Aortic smooth muscle cell (primary cell): ENCODE results near the gene TWF1. TPM values are rescaled to one million over a fixed set of nuclear protein-coding genes. Genes with fewer than 3 reads are reported as not detected.

Experiments used
- total RNA-seq: library from RNA; depleted of rRNA; stranded (reverse); fragments of >200 nt; gene quantifications from 2 replicates; pipeline ENCODE4 v1.2.3, GENCODE V29; 2014

Gene TWF1
- total RNA-seq: 137 and 158 TPM in 2 replicates

DNA sequence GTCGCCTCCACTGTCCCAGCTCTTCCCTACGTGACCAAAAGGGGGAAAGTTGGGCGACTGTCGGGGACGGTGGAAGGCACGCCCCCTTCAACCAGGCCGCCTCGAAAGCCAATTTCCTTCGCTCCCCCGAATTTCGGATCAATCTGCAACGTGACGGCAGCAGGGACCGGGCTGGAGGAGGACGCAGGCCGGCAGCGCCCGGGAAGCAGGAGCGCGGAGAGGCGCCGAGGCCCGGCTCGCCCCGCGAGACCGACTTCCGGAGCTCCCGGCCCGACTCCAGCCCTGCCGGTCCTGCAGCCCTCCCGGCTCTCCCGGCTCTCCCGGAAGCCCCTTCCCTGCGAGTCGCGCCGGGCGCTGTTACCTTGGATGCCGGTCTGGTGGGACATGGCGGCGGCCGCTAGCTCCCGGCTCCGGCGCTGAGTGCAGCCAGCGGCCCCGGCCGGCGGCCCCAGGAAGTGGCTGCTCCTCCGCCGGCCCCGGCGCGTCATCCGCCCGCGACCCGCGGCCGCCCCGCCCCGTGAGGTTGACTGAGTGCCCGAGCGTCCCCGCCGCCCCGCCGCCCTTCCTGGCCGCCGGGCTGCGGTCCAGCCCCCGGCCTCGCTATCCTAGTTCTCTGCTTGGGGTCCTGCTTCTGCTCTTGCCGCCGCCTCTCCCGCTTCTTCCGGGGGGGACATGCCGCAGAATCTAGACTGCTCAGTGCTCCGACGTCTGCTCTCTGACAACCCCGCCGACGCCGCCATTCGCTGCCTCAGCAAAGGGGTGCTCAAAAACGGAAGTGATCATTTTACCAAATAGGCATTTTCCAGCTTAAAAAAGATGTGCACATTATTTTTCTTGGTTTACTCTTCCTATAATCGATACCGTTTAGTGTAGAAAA lies at the start of gene TWF1:
TWF1 (minus strand) TSS at position 458 of the 877 bp plus-strand sequence; CDS start at position 386, 72 bp downstream.

DNA sequence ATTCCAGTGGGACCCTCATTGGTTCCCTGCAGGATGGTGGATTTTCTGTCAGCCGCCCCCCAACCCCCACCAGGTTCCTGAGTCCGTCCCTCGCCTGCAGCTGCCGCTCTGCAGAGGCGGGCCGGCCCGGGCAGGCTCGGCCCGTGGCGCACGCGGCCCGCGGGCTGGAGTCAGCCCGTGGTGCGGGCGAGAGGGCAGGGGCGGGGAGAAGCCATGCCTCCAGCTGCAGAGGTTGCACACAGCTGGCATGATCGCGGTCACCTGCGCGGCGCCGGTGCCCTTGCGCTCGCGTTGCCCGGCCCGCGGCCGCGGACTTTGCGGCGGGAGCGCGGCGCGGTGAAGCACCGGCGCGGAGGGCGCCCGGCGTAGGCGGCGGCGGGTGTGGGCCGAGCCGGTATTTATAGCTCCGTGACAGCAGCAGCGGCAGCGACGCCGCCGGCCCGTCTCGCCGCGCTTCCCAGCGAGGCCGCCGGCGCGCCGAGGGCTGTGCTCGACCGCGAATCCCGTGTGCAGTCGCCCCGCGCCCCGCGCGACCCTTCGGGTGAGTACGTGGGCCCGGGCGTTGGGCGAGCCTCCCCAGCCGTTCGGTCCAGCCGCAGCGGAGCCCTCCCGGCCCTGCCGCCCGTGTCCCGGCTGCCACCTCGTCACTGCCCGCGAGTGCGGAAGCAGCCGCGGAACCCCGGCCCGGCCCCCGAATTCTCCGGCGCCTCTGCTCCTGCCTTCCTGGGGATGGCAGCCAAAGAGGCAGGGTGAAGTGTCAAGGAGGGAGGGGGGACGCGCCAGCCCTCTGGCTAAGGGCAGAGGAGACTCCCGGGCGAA lies 29.7 kb upstream of the TWF1 start, which contains the start of gene TMEM117:
TMEM117 (plus strand) TSS at position 426 of the 819 bp plus-strand sequence.

DNA sequence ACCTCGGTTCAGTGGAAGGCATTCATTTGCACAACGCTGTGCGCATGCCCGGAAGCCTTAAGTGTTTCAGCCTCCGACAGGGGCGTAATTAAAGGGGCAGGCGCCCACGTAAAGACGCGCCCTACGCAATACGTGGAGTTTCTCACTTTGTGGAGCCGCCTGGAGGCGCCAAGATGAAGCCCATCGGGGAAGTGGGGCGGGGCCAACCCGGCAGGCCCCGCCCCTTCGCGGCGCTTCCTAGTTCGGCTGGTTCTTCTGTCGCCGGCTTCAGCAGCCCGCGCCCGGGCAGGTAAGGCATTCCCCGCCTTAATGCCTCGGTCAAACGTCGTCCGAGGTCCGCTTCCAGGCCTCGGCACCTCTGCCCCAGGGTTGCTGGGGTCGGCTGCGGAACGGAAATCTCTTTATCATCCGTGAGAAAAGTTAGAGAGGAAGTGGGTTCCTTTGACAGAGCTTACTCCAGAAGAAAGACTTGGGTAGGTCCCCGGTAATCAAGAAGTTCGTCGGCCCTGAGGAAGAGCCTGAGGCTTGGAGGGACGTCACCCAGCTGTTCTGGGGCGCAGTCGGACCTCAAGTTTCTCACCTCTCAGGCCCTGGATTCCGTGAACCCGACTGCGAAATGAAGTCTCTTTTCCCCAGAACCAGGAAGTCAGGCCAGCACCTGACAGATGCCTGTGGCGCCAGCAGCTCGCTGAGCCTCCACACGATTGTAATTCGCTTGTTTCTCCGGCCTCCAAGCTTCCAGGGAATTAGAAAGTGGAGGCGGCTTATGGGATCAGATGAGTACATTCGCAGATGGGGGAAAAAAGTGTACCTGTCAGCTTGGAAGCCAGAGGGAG lies 47.2 kb downstream of the TWF1 start, which contains the start of the genes IRAK4 and PUS7L:
IRAK4 (plus strand) TSS at position 224 of the 836 bp plus-strand sequence. CDS start 9,161 bp downstream, outside the sequence.
PUS7L (minus strand) TSS at position 63 of the 836 bp plus-strand sequence. CDS start 3,545 bp downstream, outside the sequence.

Other genes with a start within 250 kb of the TWF1 start
- 15.1 and 19.0 TPM in 2 replicates for gene PUS7L, start 47.5 kb downstream of the TWF1 start, total RNA-seq
- gene IRAK4, start 47.4 kb downstream of the TWF1 start, total RNA-seq: 14.0 and 19.1 TPM in 2 replicates
- 4.2 and 6.7 TPM in 2 replicates for gene TMEM117, start 29.8 kb upstream of the TWF1 start, total RNA-seq